ENCODE results near the gene CYB5A.
"Not testable (repeated sequence)": the region's sequence is repeated elsewhere in the genome, so short reads cannot be mapped to it uniquely, and the experiment has no call there.

Gene CYB5A, protein sequence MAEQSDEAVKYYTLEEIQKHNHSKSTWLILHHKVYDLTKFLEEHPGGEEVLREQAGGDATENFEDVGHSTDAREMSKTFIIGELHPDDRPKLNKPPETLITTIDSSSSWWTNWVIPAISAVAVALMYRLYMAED

GRCh38 chr18:74291771-74292540 is at the start of gene CYB5A:
Gene CYB5A, minus strand, starts transcription at chr18:74291963. Its CDS starts 88 bp downstream, at chr18:74291875.
- H3K4me3 ChIP-seq (ENCODE audit: low read depth, low read length): peak within 1 kb of the TSS; percentile 78

DNA sequence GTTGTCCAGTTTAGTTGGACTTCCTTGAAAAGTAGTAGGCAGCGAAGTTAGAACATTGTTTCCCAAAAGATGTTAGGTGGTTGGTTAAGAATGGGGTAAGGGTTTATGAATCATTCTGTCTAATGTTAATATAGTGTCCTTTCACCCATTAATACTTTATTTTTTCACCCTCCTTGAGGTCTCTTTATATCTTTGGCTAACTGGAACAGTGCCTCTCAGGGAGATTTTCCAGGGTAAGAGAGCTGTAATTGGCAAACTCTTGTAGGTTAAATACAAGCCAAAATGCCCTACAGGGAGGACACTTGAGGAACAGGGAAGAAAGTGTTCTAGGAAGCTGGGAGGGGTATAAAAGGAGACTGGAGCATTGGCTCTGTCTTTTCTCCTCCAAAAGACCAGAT is 46.1 kb upstream of the CYB5A start:
- H3K4me3 ChIP-seq (ENCODE audit: low read depth, low read length): no peak overlapping the region

DNA sequence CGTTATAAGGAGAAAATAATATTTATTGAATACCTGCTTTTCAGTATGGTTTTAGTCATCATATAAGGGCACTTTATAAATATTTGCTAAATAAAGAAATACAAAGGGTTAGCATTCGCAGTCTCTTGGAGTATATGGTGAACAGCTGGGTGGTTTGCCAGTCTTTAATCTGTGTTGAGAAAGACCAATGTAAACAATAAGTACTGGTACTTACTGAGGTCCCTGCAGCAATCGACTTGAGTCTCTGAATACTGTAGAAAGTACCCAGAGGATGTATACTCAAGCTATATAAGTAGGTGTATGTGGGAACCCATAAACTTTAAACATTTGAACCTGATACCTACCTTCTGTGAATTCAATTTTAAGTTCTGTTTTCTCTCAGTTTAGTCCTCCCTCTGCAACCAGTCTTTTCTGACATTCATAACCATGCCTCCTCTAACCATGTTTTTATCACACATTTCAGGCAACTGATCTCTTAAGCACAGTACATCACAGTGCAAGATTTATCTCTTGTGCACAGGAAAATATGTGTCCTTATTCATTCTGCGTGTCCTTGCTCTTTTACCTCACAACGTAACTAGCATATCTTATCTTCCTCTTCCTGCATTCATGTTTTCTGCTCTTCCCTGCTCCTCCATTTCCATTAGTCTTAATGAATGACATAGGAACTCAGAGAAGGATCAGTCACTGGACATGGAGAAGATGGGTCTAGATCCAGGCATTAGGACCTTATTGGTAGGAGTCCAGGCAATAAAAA is 45.6 kb upstream of the CYB5A start:
- no peak overlapping the region for H3K4me3 ChIP-seq (ENCODE audit: low read depth, low read length)

GRCh38 chr18:74336656-74337055 is 44.9 kb upstream of the CYB5A start:
- no peak overlapping the region for H3K4me3 ChIP-seq (ENCODE audit: low read depth, low read length)

- H3K4me3 ChIP-seq (ENCODE audit: low read depth, low read length): no peak overlapping the region
Observed at GRCh38 chr18:74334242-74334893, 42.6 kb upstream of the CYB5A start.

DNA sequence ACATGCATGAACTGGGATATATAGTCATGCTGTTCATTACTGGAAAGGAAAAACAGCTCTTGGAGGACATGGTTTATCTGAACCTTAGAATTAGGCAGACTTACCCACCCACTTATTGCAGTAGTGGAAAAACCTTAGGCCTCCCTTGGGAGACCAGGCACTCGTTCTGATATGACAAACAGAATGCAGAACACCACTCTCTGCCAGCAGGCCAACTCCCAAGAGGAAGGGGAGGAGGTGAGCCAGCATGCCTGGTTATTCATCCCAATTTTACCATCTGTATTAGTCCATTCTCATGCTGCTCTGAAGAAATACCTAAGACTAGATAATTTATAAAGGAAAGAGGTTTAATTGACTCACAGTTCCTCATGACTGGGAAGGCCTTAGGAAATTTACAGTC is 41.3 kb upstream of the CYB5A start:
- H3K4me3 ChIP-seq (ENCODE audit: low read depth, low read length): no peak overlapping the region

DNA sequence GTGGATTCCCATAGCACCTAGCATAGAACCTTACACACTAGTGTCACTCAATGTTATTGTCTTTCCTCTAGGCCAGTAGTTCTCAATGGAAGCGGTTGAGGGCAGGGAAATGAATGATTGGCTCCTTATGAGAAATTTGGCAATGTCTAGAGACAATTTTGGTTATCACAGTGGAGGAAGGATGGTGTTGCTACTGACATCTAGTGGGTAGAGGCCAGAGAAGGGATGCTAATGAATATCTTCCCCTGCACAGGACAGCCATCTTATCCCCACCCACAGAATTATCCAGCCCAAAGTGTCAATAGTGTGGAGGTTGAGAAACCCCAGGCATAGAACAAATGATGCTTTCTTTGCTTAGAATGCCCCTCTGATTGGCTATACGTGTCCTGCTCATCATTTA is 39.6 kb upstream of the CYB5A start:
- no peak overlapping the region for H3K4me3 ChIP-seq (ENCODE audit: low read depth, low read length)

GRCh38 chr18:74329688-74330205 is 38.0 kb upstream of the CYB5A start:
- no peak overlapping the region for H3K4me3 ChIP-seq (ENCODE audit: low read depth, low read length)

DNA sequence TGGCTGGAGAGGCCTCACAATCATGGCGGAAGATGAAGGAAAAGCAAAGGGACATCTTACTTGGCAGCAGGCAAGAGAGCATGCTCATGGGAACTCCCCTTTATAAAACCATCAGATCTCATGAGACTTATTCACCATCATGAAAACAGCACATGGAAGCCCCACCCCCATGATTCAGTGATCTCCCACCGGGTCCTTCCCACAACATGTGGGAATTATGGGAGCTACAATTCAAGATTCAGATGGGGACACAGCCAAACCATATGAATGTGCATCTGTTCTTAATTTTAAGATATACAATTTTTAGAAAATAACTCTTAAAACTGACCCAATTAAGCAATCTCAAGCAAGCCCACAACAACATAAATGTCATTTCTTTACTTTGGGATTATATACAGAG is 36.4 kb upstream of the CYB5A start:
- H3K4me3 ChIP-seq (ENCODE audit: low read depth, low read length): no peak overlapping the region

DNA sequence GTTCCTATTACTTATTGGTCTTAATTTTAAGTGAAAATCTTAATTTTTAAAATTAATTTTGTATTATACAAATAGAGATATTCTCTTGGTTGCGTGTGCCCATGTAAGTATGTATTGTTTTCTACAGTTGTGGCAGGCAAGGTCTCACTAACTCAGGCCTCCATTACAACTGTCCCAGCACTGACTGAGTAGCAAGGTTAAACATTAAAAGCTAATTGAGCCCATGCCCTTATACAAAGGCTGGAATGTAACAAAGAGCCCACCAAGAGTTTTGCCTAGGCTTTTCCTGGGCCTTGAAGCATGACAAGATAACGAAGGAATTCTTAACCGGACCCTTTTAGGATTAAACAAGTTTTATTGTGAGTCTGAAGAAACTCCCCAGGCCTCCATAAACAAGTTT is 35.0 kb upstream of the CYB5A start:
- H3K4me3 ChIP-seq (ENCODE audit: low read depth, low read length): not testable (repeated sequence)

- no peak overlapping the region for H3K4me3 ChIP-seq (ENCODE audit: low read depth, low read length)
Observed at GRCh38 chr18:74326231-74326630, 34.5 kb upstream of the CYB5A start.

DNA sequence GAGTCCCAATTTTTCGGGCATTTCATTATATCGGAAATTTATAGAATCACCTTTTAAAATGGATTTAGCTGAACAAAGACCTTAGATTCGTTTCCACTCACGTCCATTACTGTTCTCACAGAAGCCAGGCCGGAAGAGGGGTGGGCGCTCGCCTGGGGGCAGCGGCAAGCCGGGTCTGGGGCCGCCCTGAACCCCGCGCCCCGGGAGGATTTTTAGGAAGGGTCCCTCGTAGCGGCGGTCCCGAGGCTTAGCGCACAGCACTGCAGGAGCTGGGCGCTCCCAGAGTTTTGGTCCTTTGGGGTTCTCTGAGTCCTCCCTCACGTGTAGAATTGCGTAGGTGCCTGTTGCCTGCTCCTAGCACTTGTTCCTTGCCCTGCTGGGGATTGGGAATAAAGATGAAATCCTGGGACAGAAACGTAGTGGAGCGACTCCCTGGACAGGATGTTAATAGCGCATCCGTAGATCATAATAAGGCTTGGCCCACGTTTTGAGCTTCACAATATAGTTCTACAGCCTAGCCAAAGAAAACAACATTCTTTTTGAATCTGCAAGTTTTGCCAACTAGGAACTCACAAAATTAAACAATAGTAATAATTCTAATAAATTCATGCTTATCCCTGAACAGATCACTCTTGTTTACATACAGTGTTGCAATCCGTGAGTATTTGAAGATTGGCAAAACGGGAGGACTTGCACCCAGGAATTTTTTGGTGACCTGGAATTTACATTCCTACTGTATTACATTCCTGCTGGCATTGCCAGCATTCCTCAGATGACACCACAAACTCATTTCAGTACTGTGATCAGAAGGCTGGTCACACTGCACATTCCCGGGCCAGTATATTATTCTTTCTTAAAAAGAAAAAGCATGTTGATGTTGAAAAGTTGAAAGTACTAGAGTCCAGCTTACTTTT is 24.8 kb upstream of the CYB5A start:
- no peak overlapping the region for H3K4me3 ChIP-seq (ENCODE audit: low read depth, low read length)

DNA sequence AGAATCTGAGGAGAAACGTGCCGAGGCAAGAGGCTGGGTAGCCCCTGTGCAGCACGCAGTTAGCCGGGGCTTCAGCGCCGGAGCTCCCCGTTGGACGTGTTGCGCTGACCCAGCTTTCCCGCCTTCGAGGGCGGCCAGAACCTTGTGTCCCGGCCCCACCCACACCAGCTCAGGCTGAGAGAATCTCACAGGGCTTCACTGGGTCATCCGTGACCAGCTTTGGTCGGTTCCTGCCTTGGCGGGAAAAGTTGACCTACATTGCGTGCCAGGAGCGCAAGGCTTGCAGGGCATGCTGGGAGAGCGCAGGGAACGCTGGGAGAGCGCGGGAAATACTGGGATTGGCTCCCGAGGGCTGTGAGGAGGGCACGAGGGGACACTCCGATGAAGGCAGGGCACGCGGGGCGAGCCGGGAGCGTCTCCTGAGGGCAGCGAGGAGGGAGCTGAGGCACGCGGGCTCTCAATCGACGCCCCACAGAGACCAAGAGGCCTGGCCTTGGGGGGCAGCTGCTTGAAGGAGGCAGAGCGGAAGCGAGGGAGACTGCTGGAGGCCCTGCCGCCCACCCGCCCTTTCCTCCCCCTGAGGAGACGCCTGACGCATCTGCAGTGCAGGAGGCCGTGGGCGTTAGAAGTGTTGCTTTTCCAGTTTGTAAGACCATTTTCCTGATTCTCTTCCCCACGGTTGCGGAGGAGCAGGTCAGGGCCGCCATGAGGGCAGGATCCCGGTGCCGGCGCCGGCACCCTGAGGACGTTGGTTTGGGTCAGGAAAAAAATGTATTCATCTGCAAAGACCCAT is 23.9 kb upstream of the CYB5A start, which contains the start of gene C18orf63:
Gene C18orf63 (plus strand): TSS at position 376 of the 793 bp plus-strand sequence. CDS start 2,027 bp downstream, outside the sequence.
- no peak within 1 kb of the TSS for H3K4me3 ChIP-seq (ENCODE audit: low read depth, low read length)

DNA sequence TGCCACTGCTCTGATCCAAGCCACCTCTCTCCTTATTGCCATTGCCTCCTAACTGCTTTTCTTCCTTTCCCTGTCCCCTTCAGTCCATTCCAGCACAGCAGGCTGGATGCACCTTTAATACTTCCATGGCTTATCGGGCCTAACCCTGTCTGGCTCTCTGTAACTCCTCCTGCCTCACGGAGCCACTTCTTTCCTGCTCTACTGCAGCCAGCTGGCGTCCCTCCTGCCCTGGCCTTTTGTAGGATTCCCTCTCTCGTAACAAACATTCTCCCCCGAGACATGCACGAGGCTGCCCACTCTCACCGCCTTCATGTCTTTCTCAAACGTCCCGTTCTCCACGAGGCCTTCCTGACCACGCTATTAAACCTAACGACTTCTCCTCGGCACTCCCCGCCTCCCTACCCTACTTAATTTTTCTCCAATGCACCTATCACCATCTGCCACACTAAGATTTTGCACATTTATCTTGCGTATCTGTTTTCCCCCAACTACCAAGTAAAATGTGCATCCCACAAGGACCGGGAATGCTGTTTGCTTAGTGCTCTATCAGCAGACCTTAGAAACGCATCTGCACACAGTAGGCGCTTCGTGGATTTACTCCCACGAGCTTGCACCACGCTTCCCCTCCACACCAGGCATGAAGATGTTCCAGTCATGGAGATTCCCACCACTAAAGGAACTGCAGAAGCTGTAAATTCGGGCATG is 23.1 kb upstream of the CYB5A start:
- H3K4me3 ChIP-seq (ENCODE audit: low read depth, low read length): no peak overlapping the region

DNA sequence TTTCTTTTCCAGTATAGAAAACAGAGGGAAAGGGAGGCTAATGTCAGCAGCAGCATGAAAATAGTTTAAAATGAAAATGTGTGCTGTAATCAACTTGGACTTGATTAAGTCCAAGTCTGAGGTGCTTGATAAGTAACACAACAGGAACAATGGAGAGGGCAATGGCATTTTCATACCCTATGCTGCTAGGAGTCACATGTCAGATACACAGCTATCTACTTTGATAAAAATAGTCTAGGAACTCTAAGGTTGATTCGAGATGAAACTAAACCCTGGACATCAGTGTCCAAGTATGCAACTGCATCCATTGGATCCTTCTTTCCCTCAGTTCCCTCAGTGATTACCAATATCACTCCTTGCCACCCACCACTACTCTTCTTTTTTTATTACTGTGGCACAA is 19.2 kb upstream of the CYB5A start:
- H3K4me3 ChIP-seq (ENCODE audit: low read depth, low read length): no peak overlapping the region

GRCh38 chr18:74310411-74310810 is 18.6 kb upstream of the CYB5A start:
- no peak overlapping the region for H3K4me3 ChIP-seq (ENCODE audit: low read depth, low read length)

GRCh38 chr18:74303936-74304335 is 12.2 kb upstream of the CYB5A start:
- H3K4me3 ChIP-seq (ENCODE audit: low read depth, low read length): no peak overlapping the region

DNA sequence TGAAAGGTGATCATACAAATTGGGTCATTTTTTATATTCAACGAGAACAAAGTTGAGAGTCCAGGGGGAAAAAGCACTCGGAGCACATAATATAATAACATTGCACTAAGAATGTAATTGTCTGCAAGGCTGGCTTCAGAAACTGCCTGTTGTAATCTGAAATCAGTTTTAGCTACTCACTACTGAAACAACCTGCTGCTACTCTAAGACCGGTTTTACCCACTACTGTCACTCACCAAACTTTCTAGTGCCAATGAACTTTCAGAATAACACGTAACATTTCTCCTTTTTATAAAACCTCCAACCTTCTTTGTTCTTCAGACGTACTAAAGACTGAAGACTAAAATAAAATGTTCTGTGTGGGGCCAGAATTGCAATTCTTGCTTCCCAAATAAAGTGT is 11.5 kb upstream of the CYB5A start:
- H3K4me3 ChIP-seq (ENCODE audit: low read depth, low read length): no peak overlapping the region

DNA sequence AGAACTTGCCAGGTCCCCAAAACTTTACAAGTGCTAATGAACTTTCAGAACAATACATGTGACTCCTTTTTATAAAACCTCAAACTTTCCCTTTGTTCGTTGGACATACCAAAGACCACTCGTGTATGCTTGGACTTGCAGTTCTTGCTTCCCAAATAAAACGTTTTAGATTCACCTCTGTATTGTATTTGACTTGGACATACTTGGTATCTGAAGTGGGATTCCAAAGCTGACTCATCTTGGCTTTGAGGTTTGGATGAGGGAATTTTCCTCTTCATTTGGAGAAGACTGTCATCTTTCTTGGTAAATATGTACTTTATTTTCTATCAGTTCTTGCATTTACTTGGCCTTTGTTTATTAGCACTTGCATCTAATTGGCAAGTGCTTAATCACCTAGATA is 8.0 kb upstream of the CYB5A start:
- H3K4me3 ChIP-seq (ENCODE audit: low read depth, low read length): no peak overlapping the region

Data from iPS-11a (cell line).